ENCODE data around the gene TMEM92. TPM values are rescaled to one million over a fixed set of nuclear protein-coding genes. Genes with fewer than 3 reads are reported as not detected.
A peak's percentile ranks its signal among the peaks of the same experiment; 100 is the strongest.
"Not testable (repeated sequence)": the region's sequence is repeated elsewhere in the genome, so short reads cannot be mapped to it uniquely, and the experiment has no call there.

Gene TMEM92
- total RNA-seq, 1 experiment from 2014 or later: 6.9 TPM

DNA sequence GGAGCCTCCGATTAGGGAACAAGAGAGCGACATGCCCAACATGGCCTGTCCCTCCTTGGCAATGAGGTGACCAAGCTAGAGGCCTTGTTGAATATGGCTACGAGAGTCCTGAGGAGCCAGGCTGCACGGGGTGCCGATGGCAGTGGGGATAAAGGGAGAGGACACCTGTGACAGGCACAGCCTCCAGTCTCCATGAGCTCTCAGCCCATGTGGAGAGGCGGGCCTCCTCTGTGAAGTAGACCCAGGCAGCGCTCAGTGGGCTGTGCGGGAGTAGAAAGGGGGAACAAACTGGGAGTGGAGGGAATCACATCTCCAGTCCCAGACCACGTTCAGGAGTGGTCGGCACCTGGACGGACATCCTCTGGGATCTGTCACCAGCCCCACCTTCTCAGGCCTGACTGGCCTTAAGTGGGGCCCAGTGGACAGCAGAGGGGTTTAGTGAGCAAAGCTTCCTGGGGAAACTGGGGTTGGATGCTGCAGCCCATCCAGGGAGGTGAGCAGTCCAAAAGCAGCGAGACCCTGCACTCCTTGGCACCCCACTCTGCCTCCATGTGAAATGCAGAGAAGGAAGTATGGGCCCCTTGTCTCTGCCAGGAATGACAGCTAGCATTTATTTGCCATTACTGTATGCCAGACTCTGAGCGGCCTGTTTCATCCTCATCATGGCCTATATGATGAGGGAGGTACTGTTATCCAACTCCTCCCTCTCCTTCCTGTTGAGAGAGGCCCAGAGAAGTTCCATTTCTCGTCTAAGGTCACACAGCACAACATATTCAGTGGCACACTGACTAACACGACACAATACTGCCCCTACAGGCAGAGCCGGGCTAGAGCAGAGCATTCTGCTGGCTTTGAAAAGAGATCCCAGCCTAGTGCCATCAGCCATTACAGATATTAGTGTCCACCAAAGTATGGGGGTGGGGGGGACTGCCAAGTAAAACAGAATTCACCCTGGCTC is 4.5 kb upstream of the TMEM92 start:
- intact Hi-C loops (cut with micrococcal nuclease): loop anchor here (5.0 kb wide), 1 partner anchor 52 kb away; no protein-coding TSS in a partner anchor
- no peaks in the 10 kb centered on the region for H3K27me3 ChIP-seq (ENCODE audit: low read length)
- peaks cover 34% of the 10 kb centered on the region for H3K4me1 ChIP-seq (ENCODE audit: insufficient read depth, low read length)
- no peak overlapping the region for H3K4me2 ChIP-seq (ENCODE audit: low read length)
- TF ChIP-seq EZH2phosphoT487 (IDR thresholded peaks at IDR 0.05; ENCODE audit: borderline replicate concordance, low read length) (no peak), EZH2 (IDR thresholded peaks at IDR 0.05; ENCODE audit: low read length, unreplicated experiment) (no peak)
- TF ChIP-seq, protein P1, sequence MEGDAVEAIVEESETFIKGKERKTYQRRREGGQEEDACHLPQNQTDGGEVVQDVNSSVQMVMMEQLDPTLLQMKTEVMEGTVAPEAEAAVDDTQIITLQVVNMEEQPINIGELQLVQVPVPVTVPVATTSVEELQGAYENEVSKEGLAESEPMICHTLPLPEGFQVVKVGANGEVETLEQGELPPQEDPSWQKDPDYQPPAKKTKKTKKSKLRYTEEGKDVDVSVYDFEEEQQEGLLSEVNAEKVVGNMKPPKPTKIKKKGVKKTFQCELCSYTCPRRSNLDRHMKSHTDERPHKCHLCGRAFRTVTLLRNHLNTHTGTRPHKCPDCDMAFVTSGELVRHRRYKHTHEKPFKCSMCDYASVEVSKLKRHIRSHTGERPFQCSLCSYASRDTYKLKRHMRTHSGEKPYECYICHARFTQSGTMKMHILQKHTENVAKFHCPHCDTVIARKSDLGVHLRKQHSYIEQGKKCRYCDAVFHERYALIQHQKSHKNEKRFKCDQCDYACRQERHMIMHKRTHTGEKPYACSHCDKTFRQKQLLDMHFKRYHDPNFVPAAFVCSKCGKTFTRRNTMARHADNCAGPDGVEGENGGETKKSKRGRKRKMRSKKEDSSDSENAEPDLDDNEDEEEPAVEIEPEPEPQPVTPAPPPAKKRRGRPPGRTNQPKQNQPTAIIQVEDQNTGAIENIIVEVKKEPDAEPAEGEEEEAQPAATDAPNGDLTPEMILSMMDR (conservative IDR thresholded peaks at IDR 0.05; ENCODE audit: low read depth, low read length): peak; percentile 96
- peak; percentile 39 for ATAC-seq
- peak; percentile 88 for DNase-seq
- POLR2A ChIA-PET (ENCODE audit: unreplicated experiment): no interaction called here
- H3K4me3 ChIP-seq (ENCODE audit: low read length): no peak overlapping the region
- H2AFZ ChIP-seq (ENCODE audit: low read length): no peak overlapping the region
- no peak overlapping the region for H3K27ac ChIP-seq (ENCODE audit: low read length)
- BruUV-seq (replicated peaks): no TSS peak
- H3K36me3 ChIP-seq (ENCODE audit: low read depth, low read length): no peaks in the 10 kb centered on the region
- CTCF ChIA-PET: interaction anchor here (0.5 to 0.6 kb wide), 2 partner anchors 14 to 70 kb away, joined by 3 to 4 read pairs; no protein-coding TSS in a partner anchor
- H3K9ac ChIP-seq (ENCODE audit: low read length): no peak overlapping the region
- no peaks in the 10 kb centered on the region for H4K20me1 ChIP-seq (ENCODE audit: low read length)
- no peaks in the 10 kb centered on the region for H3F3A ChIP-seq (ENCODE audit: low read length, unreplicated experiment)
- no peaks in the 10 kb centered on the region for H3K9me3 ChIP-seq (ENCODE audit: low read length)
- peaks cover 1% of the 10 kb centered on the region; the same call in 1 of the 2 replicates for H3K79me2 ChIP-seq (ENCODE audit: low read length)
- no peaks in the 10 kb centered on the region for H3K9me2 ChIP-seq (replicated peaks; ENCODE audit: low read length)

GRCh38 chr17:50270435-50271362 is 3.6 kb upstream of the TMEM92 start:
- no peaks in the 10 kb centered on the region for H3K27me3 ChIP-seq (ENCODE audit: low read length)
- peaks cover 41% of the 10 kb centered on the region for H3K4me1 ChIP-seq (ENCODE audit: insufficient read depth, low read length)
- ChIA-PET POLR2A (ENCODE audit: unreplicated experiment) (no interaction called here), CTCF (interaction anchor here (1.9 kb wide), 1 partner anchor 70 kb away, joined by 16 read pairs; no protein-coding TSS in a partner anchor)
- peaks cover 8% of the 10 kb centered on the region; the same call in 1 of the 2 replicates for H3K79me2 ChIP-seq (ENCODE audit: low read length)
- H3F3A ChIP-seq (ENCODE audit: low read length, unreplicated experiment): no peaks in the 10 kb centered on the region
- no peaks in the 10 kb centered on the region for H3K9me2 ChIP-seq (replicated peaks; ENCODE audit: low read length)
- no peak overlapping the region for H2AFZ ChIP-seq (ENCODE audit: low read length)
- H3K9me3 ChIP-seq (ENCODE audit: low read length): no peaks in the 10 kb centered on the region
- no peak overlapping the region for H3K27ac ChIP-seq (ENCODE audit: low read length)
- no peak overlapping the region for H3K9ac ChIP-seq (ENCODE audit: low read length)
- no peak overlapping the region for H3K4me3 ChIP-seq (ENCODE audit: low read length)
- no peak for ATAC-seq
- TF ChIP-seq, protein P1 (conservative IDR thresholded peaks at IDR 0.05; ENCODE audit: low read depth, low read length): no peak
- no peak for TF ChIP-seq EZH2phosphoT487 (IDR thresholded peaks at IDR 0.05; ENCODE audit: borderline replicate concordance, low read length)
- TF ChIP-seq EZH2 (IDR thresholded peaks at IDR 0.05; ENCODE audit: low read length, unreplicated experiment): no peak
- no peak overlapping the region for H3K4me2 ChIP-seq (ENCODE audit: low read length)
- intact Hi-C loops (cut with micrococcal nuclease): loop anchor here (5.0 kb wide), 1 partner anchor 53 kb away; no protein-coding TSS in a partner anchor
- BruUV-seq (replicated peaks): no TSS peak
- no peaks in the 10 kb centered on the region for H3K36me3 ChIP-seq (ENCODE audit: low read depth, low read length)
- no peaks in the 10 kb centered on the region for H4K20me1 ChIP-seq (ENCODE audit: low read length)
- no peak for DNase-seq

GRCh38 chr17:50271363-50271750 is 2.9 kb upstream of the TMEM92 start:
- H3K9ac ChIP-seq (ENCODE audit: low read length); DNase-seq; BruUV-seq (replicated peaks); H3F3A ChIP-seq (ENCODE audit: low read length, unreplicated experiment); H4K20me1 ChIP-seq (ENCODE audit: low read length); H3K9me3 ChIP-seq (ENCODE audit: low read length); H2AFZ ChIP-seq (ENCODE audit: low read length); H3K4me2 ChIP-seq (ENCODE audit: low read length); POLR2A ChIA-PET (ENCODE audit: unreplicated experiment); H3K79me2 ChIP-seq (ENCODE audit: low read length); H3K4me3 ChIP-seq (ENCODE audit: low read length); H3K9me2 ChIP-seq (replicated peaks; ENCODE audit: low read length); ATAC-seq; H3K36me3 ChIP-seq (ENCODE audit: low read depth, low read length); H3K27ac ChIP-seq (ENCODE audit: low read length); H3K27me3 ChIP-seq (ENCODE audit: low read length): not testable (repeated sequence)
- CTCF ChIA-PET: interaction anchor here (1.9 kb wide), 1 partner anchor 71 kb away, joined by 16 read pairs; no protein-coding TSS in a partner anchor
- H3K4me1 ChIP-seq (ENCODE audit: insufficient read depth, low read length): peaks cover 39% of the 10 kb centered on the region
- intact Hi-C loops (cut with micrococcal nuclease): loop anchor here (5.0 kb wide), 1 partner anchor 54 kb away; no protein-coding TSS in a partner anchor
